LNCAP (cell line): ENCODE results near the gene XBP1.

Source experiments
- TF ChIP-seq, protein P1 (sequence below): fragments of 450-650 bp; IDR thresholded peaks from 2 replicates; pipeline ENCODE4 v1.5.1; 2017; ENCODE audit warnings: mild to moderate bottlenecking

Gene XBP1

GRCh38 chr22:28791841-28792490 is 8.4 kb downstream of the XBP1 start:
- TF ChIP-seq, protein P1, sequence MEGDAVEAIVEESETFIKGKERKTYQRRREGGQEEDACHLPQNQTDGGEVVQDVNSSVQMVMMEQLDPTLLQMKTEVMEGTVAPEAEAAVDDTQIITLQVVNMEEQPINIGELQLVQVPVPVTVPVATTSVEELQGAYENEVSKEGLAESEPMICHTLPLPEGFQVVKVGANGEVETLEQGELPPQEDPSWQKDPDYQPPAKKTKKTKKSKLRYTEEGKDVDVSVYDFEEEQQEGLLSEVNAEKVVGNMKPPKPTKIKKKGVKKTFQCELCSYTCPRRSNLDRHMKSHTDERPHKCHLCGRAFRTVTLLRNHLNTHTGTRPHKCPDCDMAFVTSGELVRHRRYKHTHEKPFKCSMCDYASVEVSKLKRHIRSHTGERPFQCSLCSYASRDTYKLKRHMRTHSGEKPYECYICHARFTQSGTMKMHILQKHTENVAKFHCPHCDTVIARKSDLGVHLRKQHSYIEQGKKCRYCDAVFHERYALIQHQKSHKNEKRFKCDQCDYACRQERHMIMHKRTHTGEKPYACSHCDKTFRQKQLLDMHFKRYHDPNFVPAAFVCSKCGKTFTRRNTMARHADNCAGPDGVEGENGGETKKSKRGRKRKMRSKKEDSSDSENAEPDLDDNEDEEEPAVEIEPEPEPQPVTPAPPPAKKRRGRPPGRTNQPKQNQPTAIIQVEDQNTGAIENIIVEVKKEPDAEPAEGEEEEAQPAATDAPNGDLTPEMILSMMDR = no peak

- TF ChIP-seq, protein P1 = no peak
These were observed 9.2 kb downstream of the XBP1 start for GRCh38 chr22:28791124-28791523.

- TF ChIP-seq, protein P1 = no peak
These were observed 11.8 kb downstream of the XBP1 start for GRCh38 chr22:28788601-28789000.

GRCh38 chr22:28783786-28784671 is 16.3 kb downstream of the XBP1 start:
- TF ChIP-seq, protein P1 = no peak

- TF ChIP-seq, protein P1 = no peak
These were observed 20.1 kb downstream of the XBP1 start for GRCh38 chr22:28780296-28780695.

GRCh38 chr22:28779833-28780232 is 20.5 kb downstream of the XBP1 start:
- TF ChIP-seq, protein P1 = no peak

DNA sequence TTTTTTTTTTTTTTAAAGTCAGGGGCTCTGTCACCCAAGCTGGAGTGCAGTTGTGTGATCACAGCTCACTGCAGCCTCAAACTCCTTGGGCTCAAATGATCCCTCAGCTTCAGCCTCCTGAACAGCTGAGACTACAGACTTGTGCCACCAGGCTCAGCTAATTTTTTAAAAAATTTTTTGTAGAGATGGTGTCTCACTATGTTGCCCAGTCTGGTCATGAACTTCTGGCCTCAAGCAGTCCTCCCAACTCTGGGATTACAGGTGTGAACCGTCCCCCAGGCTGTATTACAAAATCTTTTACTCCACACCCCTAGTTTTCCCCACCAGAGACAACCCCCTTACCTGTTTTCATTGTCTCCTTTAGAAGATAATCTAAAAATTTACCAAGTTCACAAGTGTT is 26.0 kb downstream of the XBP1 start:
- TF ChIP-seq, protein P1 = no peak
